Lower leg skin (tissue), 3 donors: ENCODE data around the gene CCDC158.

Experiments used
- CTCF ChIP-seq, 3 donors: fragments of 450-650 bp; IDR thresholded peaks; one replicate each; pipeline ENCODE4 v1.5.1; 2016; ENCODE audit warnings: antibody characterized with exemption in 3 of 3, mild to moderate bottlenecking in 3 of 3, moderate library complexity in 2 of 3
- POLR2A ChIP-seq, 2 donors: fragments of 450-650 bp; IDR thresholded peaks; one replicate each; pipeline ENCODE4 v1.6.1; 2016 to 2017; ENCODE audit warnings: antibody characterized with exemption in 2 of 2, mild to moderate bottlenecking in 1 of 2, moderate library complexity in 1 of 2

- no peak for TF ChIP-seq POLR2A (IDR thresholded peaks at IDR 0.05)
- TF ChIP-seq CTCF (IDR thresholded peaks at IDR 0.05): no peak
Measured at GRCh38 chr4:76296286-76296820, 124.6 kb downstream of the CCDC158 start.
